HG03280 (cell line): Measurements from ENCODE around the gene MFSD2B.

Experiments used
- ATAC-seq: cut with Tn5 transposase; IDR thresholded peaks from one replicate; pipeline ENCODE4 v1.9.1; 2021; ENCODE audit warnings: mild to moderate bottlenecking, moderate library complexity; ENCODE audit not compliant: unreplicated experiment

The MFSD2B gene

GRCh38 chr2:24049485-24050021 lies 39.7 kb downstream of the MFSD2B start, which contains the start of gene FKBP1B:
Gene FKBP1B (plus strand): TSS chr2:24049741. CDS start chr2:24049850, 109 bp downstream.
- no peak for ATAC-seq

- no peak for ATAC-seq
Observed at GRCh38 chr2:24050041-24050979, 40.4 kb downstream of the MFSD2B start.

- no peak for ATAC-seq
Observed at GRCh38 chr2:24051833-24052232, 41.9 kb downstream of the MFSD2B start.

GRCh38 chr2:24052951-24053350 lies 43.1 kb downstream of the MFSD2B start:
- ATAC-seq = no peak

GRCh38 chr2:24054366-24055010 lies 44.6 kb downstream of the MFSD2B start:
- no peak for ATAC-seq

- no peak for ATAC-seq
Observed at GRCh38 chr2:24055750-24056149, 45.9 kb downstream of the MFSD2B start.

- no peak for ATAC-seq
Observed at GRCh38 chr2:24058564-24059271, 48.8 kb downstream of the MFSD2B start.

GRCh38 chr2:24065341-24065740 lies 55.5 kb downstream of the MFSD2B start:
- ATAC-seq = no peak

GRCh38 chr2:24072259-24072658 lies 62.4 kb downstream of the MFSD2B start:
- no peak for ATAC-seq

- ATAC-seq = no peak
Observed at GRCh38 chr2:24073816-24074215, 63.9 kb downstream of the MFSD2B start.

GRCh38 chr2:24075259-24075658 lies 65.4 kb downstream of the MFSD2B start:
- no peak for ATAC-seq
